Skin epidermis (tissue), 12 donors: ENCODE measurements around the gene SLC26A6.

Experiments used
- H3K27ac ChIP-seq, 21 experiments: fragments of 200-600 bp; sonication (generic) in 11 of 21; one replicate each; pipeline ENCODE4 v1.5.0; 2020; ENCODE audit warnings: mild to moderate bottlenecking in 3 of 21, inconsistent platforms in 2 of 21, moderate library complexity in 2 of 21
- H3K4me3 ChIP-seq, 7 experiments: fragments of 200-600 bp; sonication (generic) in 2 of 7; one replicate each; pipeline ENCODE4 v1.5.0; 2020; ENCODE audit warnings: inconsistent platforms in 2 of 7, mild to moderate bottlenecking in 2 of 7, moderate library complexity in 1 of 7

The SLC26A6 gene

GRCh38 chr3:48637305-48637704 lies 2.0 kb upstream of the SLC26A6 start:
- Histone ChIP-seq H3K4me3 (no peak overlapping the region), H3K27ac (no peak overlapping the region)

- peak overlapping the region in 20 of 21 experiments; percentile 21 to 91 (median 74) for H3K27ac ChIP-seq
Observed at GRCh38 chr3:48636149-48636655, 941 bp upstream of the SLC26A6 start.

GRCh38 chr3:48634661-48635221 lies 520 bp downstream of the SLC26A6 start:
- H3K27ac ChIP-seq, result peak overlapping the region; percentile 20 to 91 (median 73)

More at GRCh38 chr3:48636149-48636655, 941 bp upstream of the SLC26A6 start:
- H3K4me3 ChIP-seq, result peak overlapping the region; percentile 62 to 95 (median 72)

GRCh38 chr3:48633743-48634142 lies 1.5 kb downstream of the SLC26A6 start:
- Histone ChIP-seq H3K27ac (no peak overlapping the region), H3K4me3 (no peak overlapping the region)

More at GRCh38 chr3:48634661-48635221, 520 bp downstream of the SLC26A6 start:
- H3K4me3 ChIP-seq, result peak overlapping the region; percentile 62 to 95 (median 72)

GRCh38 chr3:48633256-48633655 lies 2.0 kb downstream of the SLC26A6 start:
- Histone ChIP-seq H3K27ac (no peak overlapping the region), H3K4me3 (no peak overlapping the region)

- no peak overlapping the region for H3K27ac ChIP-seq
- no peak overlapping the region for H3K4me3 ChIP-seq
Observed at GRCh38 chr3:48631516-48632448, 3.5 kb downstream of the SLC26A6 start.

- Histone ChIP-seq H3K27ac (no peak overlapping the region), H3K4me3 (no peak overlapping the region)
Observed at GRCh38 chr3:48630833-48631232, 4.4 kb downstream of the SLC26A6 start.

- Histone ChIP-seq H3K27ac (no peak overlapping the region), H3K4me3 (no peak overlapping the region)
Observed at GRCh38 chr3:48630407-48630806, 4.9 kb downstream of the SLC26A6 start.

GRCh38 chr3:48629894-48630293 lies 5.4 kb downstream of the SLC26A6 start:
- no peak overlapping the region for H3K4me3 ChIP-seq
- no peak overlapping the region for H3K27ac ChIP-seq

GRCh38 chr3:48628277-48629017 lies 6.8 kb downstream of the SLC26A6 start:
- Histone ChIP-seq H3K27ac (no peak overlapping the region), H3K4me3 (no peak overlapping the region)

GRCh38 chr3:48625600-48625999 lies 9.7 kb downstream of the SLC26A6 start:
- H3K27ac ChIP-seq, result no peak overlapping the region

GRCh38 chr3:48624767-48625166 lies 10.5 kb downstream of the SLC26A6 start:
- Histone ChIP-seq H3K27ac (no peak overlapping the region), H3K4me3 (no peak overlapping the region)

More at GRCh38 chr3:48625600-48625999, 9.7 kb downstream of the SLC26A6 start:
- H3K4me3 ChIP-seq, result no peak overlapping the region

- H3K4me3 ChIP-seq, result no peak overlapping the region
- H3K27ac ChIP-seq, result no peak overlapping the region
Observed at GRCh38 chr3:48623851-48624547, 11.3 kb downstream of the SLC26A6 start.

GRCh38 chr3:48621461-48621869 lies 13.8 kb downstream of the SLC26A6 start, which contains the start of gene TMEM89:
TMEM89 (minus strand) TSS chr3:48621769; CDS start chr3:48621756, 13 bp downstream.
- Histone ChIP-seq H3K4me3 (no peak within 1 kb of the TSS), H3K27ac (no peak within 1 kb of the TSS)

GRCh38 chr3:48619541-48620524 lies 15.4 kb downstream of the SLC26A6 start:
- no peak overlapping the region for H3K4me3 ChIP-seq
- no peak overlapping the region for H3K27ac ChIP-seq

GRCh38 chr3:48617559-48617958 lies 17.7 kb downstream of the SLC26A6 start:
- no peak overlapping the region for H3K27ac ChIP-seq
- no peak overlapping the region for H3K4me3 ChIP-seq

GRCh38 chr3:48614044-48614443 lies 21.2 kb downstream of the SLC26A6 start:
- Histone ChIP-seq H3K4me3 (no peak overlapping the region), H3K27ac (peak overlapping the region in 1 of 21 experiments; percentile 14)

GRCh38 chr3:48612309-48612708 lies 23.0 kb downstream of the SLC26A6 start:
- no peak overlapping the region for H3K4me3 ChIP-seq

More at GRCh38 chr3:48612309-48612708, 23.0 kb downstream of the SLC26A6 start:
- H3K27ac ChIP-seq, result no peak overlapping the region
